IPS-11a (cell line): ENCODE results near the gene ZNF608.

ENCODE experiments used
- H3K4me3 ChIP-seq: one replicate; pipeline ENCODE4 v1.5.1; 2013; ENCODE audit warnings: low read depth, low read length, control low read depth

ZNF608 gene

DNA sequence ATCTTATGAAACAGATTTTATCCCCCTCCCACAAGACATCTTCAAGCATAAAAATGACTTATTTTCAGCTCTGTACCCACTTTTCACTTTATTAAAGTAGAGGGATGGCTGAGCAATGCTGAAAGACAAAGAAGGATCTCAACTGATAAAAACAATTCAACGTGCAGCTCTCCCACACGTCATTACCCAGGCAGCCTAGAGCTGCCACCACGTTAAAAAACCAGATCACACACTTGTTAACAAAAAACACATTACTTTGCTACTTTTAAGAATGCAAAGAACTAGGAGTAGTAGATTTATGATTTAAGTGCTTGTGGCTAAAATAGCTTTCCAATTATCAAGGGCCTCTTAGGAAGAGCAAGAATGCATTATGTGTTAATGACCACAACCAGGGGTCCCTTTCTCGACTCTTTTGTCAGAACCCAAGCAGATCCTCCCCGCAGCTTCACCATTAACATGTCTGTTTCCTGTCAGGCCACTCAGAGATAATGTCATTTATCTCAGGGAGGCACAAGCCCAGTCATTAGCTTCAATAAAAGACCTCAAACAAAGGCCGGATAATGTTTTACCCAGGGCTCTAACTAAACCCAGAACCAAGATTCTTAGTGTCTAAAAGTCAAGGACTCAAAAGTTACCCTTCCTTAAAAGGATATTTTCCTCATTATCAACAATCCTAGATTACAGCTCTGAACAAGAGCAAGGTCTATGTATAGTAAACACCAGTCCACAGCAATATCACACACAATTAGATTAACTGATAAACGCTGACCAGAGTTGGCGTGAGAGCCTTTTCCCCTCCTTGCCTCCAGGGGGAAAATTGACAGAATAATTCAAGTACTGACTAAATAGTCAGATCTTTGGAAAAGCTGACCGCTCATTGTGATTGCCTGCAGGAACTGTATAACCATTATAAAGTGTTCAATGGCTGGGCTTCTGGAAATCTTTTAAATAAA is 7.5 kb downstream of the ZNF608 start:
- no peak overlapping the region for H3K4me3 ChIP-seq

DNA sequence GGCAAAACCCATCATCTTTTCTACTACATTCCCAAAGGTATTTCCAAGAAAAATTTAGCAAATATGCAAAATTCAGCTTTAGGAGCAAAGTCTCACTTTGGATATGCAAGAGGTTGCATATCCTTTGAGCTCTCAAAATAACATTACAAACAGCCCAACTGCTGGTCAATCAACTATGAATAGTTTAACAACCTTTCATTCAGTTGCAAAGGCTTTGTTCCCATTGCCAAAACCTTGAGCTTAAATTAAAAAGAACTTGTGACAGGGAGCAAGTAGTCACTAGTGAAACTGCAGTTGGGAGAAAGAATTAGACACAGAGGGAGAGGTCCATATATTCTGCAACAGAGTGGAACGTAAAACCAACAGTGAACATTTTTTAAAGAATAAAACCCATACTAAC is 8.8 kb downstream of the ZNF608 start:
- no peak overlapping the region for H3K4me3 ChIP-seq

DNA sequence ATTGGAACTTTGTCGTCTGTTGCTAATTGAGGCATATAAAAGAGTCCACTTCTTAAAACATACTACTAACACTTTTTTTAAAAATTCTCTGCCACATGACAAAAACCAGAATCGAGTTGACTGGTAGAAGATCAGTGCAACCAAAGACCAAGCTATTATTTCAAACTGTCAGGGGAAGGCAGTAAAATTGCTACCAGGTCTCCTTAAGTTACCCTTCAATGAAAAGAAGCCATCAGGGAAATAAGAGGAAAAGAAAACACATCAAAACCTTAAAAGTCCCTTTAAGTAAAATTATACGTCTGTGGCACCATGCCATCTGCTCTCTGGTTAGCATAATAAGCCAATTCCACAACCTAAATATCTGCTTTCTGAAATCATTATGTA is 9.6 kb downstream of the ZNF608 start:
- H3K4me3 ChIP-seq = no peak overlapping the region

DNA sequence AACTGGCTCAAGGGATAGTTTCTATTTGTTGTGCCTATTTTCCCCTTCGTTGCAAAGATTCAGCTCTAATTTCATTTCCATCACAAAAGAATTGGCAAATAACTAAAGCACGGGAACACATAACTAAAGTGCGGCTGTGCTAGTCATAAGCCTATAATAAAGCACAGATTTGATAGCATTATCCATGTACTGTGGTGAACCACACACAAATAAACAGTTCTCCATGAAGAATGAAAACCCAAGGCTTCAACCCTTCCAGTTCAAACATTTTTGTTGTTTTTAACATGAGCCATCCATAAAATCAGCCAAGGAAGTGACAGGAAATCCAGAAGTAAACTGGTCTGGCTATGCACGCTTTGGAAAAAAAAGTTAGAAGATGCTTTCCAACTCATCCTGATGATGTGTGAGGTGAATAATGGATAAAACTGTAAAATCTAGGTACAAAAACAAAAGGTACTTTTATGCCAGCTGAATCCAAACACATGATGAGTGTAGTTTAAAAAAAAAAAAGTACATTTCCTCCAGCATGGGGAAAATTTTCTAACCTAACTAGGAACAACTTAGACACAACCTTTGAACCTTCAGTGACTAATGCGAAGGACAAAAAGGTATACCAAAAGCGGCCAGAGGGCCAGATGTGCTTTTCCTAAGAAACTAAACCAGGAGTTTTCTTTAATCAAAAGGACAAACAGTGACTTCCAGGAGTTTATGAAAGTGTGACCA is 10.2 kb downstream of the ZNF608 start:
- H3K4me3 ChIP-seq = no peak overlapping the region

DNA sequence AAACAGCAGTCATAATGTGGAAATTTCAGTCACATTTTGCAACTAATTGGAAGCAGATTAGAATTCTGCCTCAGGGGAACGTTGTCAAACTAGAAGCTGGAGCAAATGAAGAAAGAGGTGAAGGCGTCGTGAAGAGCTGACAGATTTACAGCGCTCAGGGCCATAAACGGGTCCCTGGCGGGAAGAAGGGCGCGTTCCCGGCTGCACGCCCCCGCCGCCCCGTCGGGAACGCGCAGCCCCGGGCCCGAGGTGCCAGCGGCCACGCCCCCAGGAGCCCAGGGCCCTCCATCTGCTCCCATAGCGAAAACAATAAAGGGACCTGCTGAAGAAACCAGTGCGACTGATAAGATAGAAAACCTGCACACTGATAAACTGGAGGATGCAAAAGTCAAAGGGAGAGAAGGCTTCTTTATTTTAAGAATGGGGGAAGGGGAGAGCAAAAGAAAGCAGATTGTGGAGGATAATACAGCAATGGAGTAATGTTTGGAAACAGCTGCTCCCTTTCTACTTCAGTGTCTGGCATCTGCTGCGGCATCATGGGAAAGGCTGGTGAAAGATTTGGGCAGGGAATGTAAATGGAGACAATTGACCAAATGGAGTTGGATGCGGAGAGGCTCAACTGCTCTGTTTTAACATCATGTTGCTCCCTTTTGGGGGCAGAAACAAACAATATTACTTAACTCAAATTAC is 11.1 kb downstream of the ZNF608 start:
- H3K4me3 ChIP-seq = no peak overlapping the region

DNA sequence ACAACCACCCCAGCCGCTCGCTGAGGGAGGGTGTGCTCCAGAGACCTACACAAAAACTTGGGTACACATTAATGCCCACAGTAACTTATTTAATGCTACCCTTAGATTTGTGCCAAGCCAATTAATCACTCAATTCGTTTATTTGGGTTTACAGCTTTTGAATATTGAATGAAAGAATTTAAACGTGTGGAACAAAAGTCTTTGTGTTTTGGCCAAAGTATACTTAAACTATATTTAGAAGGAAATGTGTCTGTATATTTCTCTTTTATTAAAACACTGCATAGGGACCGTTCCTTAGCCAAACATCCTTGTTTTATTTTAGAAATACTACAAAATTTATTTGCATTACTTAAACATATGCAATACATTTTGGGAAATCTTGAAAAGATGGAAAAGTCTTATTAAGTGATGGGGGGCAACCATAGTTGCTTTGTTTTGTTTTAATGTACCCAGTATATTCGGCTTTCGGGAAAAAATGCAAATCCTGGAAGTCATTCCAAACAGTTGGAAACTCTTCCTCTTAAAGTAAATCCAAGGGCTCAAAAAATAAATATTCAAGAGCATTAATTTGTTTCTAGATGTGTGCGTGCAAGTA is 11.8 kb downstream of the ZNF608 start:
- no peak overlapping the region for H3K4me3 ChIP-seq

DNA sequence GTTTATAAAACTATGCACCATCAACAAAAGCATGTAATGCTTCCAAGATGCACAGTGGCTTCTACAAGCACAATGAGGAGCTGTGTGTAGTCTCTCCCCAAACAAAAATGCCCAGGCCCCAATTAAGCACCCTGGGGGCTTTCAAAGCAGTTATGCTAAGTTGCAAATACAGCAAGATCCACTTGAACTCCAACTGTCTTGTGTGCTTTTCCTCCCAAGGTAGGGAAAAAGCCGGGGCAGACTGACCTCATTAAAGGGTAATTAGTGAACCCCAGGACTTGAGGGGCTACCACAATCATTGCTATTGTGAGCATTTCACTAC is 13.1 kb downstream of the ZNF608 start:
- no peak overlapping the region for H3K4me3 ChIP-seq

DNA sequence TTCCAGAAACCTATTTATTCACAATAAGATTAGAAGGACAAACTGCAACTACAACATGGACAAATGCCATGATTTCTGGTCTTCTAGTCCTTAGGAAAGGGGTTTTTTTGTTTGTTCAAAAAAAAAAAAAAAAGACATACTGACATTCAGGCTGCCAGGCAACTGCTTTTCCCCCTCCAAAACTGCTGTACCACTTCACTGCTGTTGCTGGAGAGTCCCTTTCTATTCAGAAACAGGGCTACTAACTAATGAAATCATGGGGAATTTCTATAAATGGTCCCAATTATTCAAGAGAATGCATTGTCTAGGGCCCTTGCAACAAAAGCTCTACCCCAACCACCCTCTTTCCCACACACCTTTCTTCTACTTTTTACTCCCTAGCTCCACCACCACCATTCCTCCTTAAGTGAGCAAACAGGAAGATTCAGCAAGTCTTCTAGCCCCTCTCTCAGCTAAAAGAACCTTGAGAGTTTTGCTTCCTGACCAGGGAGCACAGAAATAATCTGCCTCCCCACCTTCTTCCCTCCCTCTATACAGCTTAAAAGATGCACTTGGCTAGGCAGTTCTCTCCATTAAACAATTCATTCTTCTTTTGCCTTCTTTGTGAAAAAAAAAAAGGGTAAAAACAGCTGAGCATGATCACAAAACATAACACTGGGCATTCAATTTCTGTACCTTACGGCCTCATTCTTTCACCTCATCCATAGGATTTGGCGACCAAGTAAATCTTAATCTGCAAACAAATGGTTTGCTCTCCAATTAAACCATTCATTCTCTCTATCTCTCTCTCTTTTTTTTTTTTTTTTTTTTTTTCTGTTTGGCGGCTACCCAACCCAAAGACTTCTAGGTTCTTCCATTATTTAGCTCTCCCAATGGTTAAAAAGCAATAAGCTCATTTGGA is 13.8 kb downstream of the ZNF608 start:
- H3K4me3 ChIP-seq = no peak overlapping the region

DNA sequence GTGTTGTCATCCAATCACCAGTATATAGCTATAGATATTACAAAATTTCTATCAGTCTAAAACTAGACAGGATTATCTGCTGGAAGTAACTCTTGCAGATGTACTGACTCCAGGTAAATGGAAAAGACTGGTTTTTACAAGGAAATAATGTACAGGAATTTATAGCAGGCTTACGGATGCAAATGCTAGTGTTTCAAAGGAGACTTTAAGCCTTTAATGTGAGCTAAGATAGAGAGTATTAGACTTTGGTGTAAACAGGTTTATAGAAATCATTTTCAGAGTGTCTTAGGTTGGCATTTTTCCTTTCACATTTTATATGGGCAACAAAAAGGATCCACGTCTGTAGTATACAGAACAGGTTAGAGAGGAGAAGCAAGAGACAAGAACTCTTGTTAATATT is 16.1 kb downstream of the ZNF608 start:
- H3K4me3 ChIP-seq = no peak overlapping the region

DNA sequence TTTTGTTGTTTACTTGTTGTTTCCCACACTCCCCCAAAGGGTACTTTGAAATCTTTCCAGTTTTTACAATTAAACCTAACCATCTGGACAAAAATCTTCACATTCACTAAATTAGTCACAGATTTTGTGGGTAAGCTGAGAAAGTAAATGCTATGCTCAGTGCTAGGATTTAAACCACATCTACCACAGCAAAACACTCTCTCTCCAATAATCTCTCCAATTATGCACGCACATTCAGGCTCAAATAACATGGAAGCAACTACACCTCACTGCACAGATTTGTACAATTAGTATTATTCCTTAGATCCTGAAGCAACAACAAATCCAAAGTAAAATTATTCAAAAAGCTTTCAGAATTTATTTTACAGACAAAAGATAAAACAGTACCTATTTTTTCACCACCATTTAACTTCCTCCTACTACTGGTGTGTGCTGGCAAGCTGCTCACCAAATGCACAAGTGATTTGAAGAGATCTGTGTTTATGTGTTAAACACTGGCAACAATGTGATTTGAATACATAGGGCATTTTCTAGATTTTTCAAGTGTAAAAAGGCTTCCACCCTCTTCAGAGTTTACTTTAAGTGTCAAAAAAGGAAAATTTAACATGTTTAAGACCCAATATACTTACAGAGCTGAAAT is 16.6 kb downstream of the ZNF608 start:
- no peak overlapping the region for H3K4me3 ChIP-seq

DNA sequence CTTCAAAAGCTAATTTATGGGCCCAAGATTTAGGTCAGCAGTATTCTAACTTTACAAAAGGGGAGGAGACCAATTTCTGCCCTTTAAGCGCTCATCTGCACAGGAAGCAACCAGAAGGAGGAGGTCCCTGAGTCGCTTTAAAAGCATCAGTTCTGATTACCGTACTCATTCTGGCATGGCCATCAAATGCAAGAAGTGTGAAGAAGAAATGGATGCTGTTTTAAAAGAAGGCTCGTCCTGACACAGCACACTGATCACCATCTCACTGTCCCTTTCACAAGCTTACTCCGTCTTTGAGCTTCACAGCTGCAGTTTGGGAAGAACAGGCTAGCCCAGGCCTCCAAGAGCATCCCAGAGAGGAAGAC is 17.5 kb downstream of the ZNF608 start:
- H3K4me3 ChIP-seq = no peak overlapping the region

DNA sequence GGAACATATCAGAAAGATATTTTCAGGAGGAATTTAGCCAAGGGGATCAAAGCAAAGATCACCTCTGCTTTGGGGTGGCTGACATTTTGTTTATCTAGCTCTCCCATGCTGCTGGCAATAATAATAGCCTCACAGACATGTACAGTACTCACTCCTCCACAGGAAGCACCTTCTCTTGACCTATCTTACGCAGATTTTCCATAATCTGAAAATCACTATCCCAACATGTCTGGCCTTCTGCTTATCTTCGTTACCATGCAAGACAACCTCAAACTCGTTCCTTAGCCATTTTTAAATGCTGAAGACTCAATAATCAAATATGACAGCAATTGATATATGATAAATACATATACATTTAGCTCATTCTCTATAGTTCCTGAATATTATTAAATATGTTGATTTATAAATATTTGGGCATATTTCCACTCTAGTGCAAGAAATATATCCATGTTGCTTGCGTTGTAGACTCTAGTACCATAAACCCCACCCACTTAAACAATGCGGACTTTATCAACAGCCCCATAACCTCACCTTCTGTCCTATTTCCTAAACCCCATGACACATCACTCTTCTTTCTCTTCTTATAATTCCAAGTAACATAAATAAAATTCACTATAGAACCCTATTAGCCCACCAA is 18.0 kb downstream of the ZNF608 start:
- H3K4me3 ChIP-seq = no peak overlapping the region

DNA sequence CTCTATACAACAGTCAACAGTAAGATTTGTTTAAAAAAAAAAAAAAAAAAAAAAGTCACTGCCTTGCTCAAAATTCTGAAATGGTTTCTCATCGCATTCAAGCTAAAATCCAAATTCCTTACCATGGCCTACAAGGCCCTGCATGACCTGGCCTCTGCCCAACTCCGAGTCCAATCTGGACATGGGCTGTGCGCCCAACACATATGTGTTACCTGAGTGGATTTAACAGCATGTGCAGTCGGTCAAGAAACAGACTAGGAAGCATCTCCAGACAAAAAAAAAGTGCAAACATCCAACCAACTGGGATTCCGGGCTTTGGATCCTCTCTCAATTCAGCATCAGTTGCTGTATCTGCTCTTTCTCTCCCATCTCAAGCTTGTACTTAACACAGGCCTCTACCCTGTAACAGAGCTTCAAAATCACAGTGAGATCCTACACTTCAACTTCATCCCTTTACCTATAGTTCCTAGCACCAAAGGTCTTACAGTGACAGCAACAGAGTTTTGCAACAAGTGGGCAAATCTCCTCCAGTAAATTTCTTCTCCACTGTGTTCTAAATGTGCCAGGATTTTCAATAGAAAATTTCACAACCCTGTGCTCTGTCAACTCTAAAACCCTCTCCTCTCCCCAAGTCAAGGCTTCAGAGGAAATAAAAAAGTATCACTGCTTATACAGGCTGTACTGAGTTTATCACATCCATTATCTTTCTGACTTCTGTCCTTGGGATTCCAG is 19.6 kb downstream of the ZNF608 start:
- H3K4me3 ChIP-seq = no peak overlapping the region

DNA sequence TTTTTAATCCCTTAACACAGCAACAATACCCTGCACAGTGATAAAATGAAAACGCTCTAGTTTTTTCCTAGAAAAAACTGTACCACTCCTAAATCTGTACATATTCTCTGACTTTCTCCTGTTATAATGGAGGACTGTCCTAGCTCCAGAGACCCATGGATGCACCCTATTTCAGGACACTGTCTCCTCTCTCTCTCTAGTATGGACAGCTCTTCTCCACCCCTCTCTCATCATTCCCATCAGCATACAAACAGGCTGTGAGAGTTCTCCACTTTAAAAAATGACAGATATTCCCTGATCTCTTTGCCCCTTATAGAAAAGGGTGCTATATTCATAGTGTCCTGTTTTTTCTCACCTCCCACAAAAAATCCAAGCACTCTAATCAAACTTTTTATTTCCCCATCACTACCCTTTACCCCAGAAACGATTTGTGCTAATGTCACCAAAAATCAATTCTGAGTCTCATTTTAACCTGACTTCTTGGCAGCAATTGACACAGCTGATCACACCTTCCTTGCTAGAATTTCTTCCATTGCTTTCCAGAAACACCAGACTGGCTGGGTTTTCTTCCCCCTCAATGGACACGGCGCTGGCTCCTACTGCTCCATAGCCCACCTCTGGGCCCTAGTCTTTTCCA is 20.7 kb downstream of the ZNF608 start:
- no peak overlapping the region for H3K4me3 ChIP-seq

DNA sequence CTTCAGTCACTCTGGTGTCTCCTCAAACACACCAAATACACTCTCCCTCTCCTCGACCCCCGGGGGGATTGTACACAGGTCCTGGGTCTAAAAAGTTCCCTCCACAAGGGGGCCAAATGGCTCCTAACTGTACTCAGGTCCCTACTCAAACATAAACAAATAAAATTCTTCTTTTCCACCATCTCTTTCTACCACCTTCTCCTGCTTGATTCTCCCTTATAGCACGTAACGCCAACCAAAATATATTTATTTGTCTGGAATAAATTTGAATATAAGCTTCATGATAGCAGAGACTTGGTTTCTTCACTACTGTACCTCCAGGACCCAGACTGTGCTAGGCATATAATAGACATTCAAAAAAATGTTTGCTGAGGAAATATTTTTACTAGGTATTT is 21.4 kb downstream of the ZNF608 start:
- no peak overlapping the region for H3K4me3 ChIP-seq

DNA sequence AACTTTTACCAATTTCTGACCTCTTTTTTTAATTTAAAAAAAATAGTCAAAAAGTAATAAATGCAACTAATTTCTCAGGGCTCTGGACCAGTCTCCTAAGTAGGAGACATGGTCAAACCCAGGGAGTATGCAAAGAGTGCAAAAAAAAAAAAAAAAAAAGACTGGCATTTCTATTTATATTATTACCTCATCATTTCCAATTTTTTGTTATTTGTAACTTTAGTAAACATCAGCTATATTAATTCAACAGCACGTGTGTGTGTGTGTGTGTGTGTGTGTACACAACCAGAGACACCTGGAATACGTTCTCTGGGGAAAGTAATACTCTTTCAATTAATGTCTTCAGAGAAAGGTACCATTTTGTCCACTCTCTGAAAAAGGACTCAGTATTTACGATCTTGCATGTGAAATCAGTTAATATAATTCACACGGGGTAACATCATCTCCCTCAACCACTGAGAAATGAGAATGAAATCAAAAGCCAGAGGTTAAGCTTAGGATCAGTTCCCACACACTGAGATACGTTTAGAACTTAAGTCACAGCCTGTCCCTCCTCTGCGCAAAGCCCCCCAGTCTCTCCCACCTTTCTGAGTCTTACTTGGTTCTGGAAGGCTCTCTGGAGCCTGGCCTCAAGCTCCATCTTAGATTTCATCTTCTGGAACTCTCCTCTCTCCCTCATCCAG is 21.9 kb downstream of the ZNF608 start:
- no peak overlapping the region for H3K4me3 ChIP-seq

DNA sequence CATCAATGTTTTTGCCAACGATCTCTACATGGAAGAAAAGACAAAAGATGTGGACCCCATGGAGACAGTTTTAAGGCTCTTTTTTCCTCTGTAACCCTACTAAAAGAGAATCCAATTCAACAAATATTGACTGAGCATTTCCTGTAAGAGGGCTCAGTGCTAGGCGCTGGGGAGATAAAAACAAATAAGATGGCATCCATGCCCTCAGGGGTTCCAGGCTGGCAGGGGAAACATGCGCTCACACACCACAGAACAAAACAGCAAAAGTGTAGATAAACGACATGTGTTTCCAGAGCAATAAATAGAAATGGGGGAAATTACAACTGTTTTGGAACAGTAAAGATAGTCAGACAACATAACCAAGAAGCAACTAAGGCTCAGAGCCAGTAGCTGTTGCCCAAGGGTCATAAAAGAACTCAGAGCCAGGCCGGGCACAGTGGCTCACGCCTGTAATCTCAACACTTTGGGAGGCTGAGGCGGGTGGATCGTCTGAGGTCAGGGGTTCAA is 25.2 kb downstream of the ZNF608 start:
- no peak overlapping the region for H3K4me3 ChIP-seq

DNA sequence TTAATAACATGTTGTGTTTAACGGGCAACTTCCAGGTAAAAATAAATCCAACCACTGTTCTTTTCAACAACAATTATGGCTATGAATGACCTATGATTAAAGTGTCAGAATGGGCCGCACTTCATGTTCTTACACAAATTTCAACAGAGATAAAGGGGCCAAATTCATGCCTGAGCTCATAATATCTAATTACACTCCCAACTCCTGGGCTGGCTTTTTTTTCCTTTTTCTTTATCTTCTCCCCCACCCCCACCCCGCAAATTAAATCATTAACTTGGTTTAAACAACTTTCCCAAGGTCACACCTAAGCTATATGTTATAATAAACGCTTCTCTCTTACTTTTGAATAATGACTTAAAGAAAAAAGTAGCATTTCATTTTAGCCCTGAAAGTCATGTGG is 25.8 kb downstream of the ZNF608 start:
- H3K4me3 ChIP-seq = no peak overlapping the region
